WTC11 (cell line): ENCODE measurements around the gene DENND4A. TPM values are rescaled to one million over a fixed set of nuclear protein-coding genes. Genes with fewer than 3 reads are reported as not detected.

Experiments
- ATAC-seq: fragments of 200-7000 bp; cut with Tn5 transposase; 2 replicates; pipeline ENCODE4 v1.10.0; 2021; ENCODE audit warnings: mild to moderate bottlenecking, moderate library complexity
- CTCF ChIA-PET: fragments of 300-600 bp; sonication (Branson Sonifier 250); formaldehyde crosslinking; loops from one replicate; lab custom pipeline; 2021; ENCODE audit warnings: antibody characterized with exemption; lab: Charles Lee
- POLR2A ChIA-PET: fragments of 350-600 bp; sonication (Branson Sonifier 250); formaldehyde crosslinking; loops from one replicate; lab custom pipeline; 2021; ENCODE audit warnings: antibody characterized with exemption; lab: Charles Lee
- DNase-seq: peaks from one replicate; pipeline ENCODE4 v3.0.0; 2021; ENCODE audit warnings: low spot score
- H3K27ac Mint-ChIP-seq: 2 replicates; pipeline ENCODE4 v1.8.0; 2021; ENCODE audit warnings: mixed read lengths
- H3K27me3 Mint-ChIP-seq: 2 replicates; pipeline ENCODE4 v1.8.0; 2021; ENCODE audit warnings: low read depth, mild to moderate bottlenecking, moderate library complexity, mixed read lengths
- H3K36me3 Mint-ChIP-seq: 2 replicates; pipeline ENCODE4 v1.8.0; 2021; ENCODE audit warnings: mixed read lengths
- H3K4me1 Mint-ChIP-seq: 2 replicates; pipeline ENCODE4 v1.8.0; 2022; ENCODE audit warnings: mixed read lengths
- H3K4me3 Mint-ChIP-seq: 2 replicates; pipeline ENCODE4 v1.8.0; 2021; ENCODE audit warnings: mild to moderate bottlenecking, moderate library complexity, mixed read lengths
- H3K9me3 Mint-ChIP-seq: 2 replicates; pipeline ENCODE4 v1.8.0; 2021; ENCODE audit warnings: mixed read lengths
- CBFB ChIP-seq: sonication (generic); formaldehyde crosslinking; IDR thresholded peaks from 2 replicates; pipeline ENCODE4 v1.8.1; 2022; ENCODE audit warnings: mild to moderate bottlenecking, low read depth, missing genetic modification reagents
- CREM ChIP-seq: sonication (generic); formaldehyde crosslinking; IDR thresholded peaks from 2 replicates; pipeline ENCODE4 v1.8.1; 2022; ENCODE audit warnings: mild to moderate bottlenecking, missing genetic modification reagents, moderate library complexity
- E2F5 ChIP-seq: sonication (generic); formaldehyde crosslinking; IDR thresholded peaks from 2 replicates; pipeline ENCODE4 v1.8.1; 2022; ENCODE audit warnings: mild to moderate bottlenecking, moderate library complexity, missing genetic modification reagents
- GTF2I ChIP-seq: fragments of 250-450 bp; sonication (Bioruptor Pico); conservative IDR thresholded peaks from 2 replicates; pipeline ENCODE4 v1.4.0; 2021; ENCODE audit warnings: mild to moderate bottlenecking
- HMGA2 ChIP-seq: fragments of 250-450 bp; sonication (Bioruptor Pico); IDR thresholded peaks from 2 replicates; pipeline ENCODE4 v1.4.0; 2021; ENCODE audit warnings: mild to moderate bottlenecking, moderate library complexity
- HMGXB4 ChIP-seq: sonication (generic); formaldehyde crosslinking; IDR thresholded peaks from 2 replicates; pipeline ENCODE4 v1.8.1; 2023; ENCODE audit warnings: mild to moderate bottlenecking, moderate library complexity, missing genetic modification reagents
- NFATC4 ChIP-seq: fragments of 250-450 bp; sonication (Bioruptor Pico); IDR thresholded peaks from 2 replicates; pipeline ENCODE4 v1.9.0; 2021; ENCODE audit warnings: mild to moderate bottlenecking
- PRRX2 ChIP-seq: fragments of 250-450 bp; sonication (Bioruptor Pico); IDR thresholded peaks from 2 replicates; pipeline ENCODE4 v1.8.0; 2021; ENCODE audit warnings: mild to moderate bottlenecking
- SMAD4 ChIP-seq: sonication (generic); formaldehyde crosslinking; IDR thresholded peaks from 2 replicates; pipeline ENCODE4 v1.8.0; 2022; ENCODE audit warnings: mild to moderate bottlenecking, missing genetic modification reagents
- TEAD4 ChIP-seq: sonication (generic); formaldehyde crosslinking; IDR thresholded peaks from 2 replicates; pipeline ENCODE4 v1.8.0; 2022; ENCODE audit warnings: mild to moderate bottlenecking, missing genetic modification reagents
- ZNF317 ChIP-seq: sonication (generic); formaldehyde crosslinking; IDR thresholded peaks from 2 replicates; pipeline ENCODE4 v1.8.1; 2023; ENCODE audit warnings: low read depth, mild to moderate bottlenecking, moderate library complexity, missing genetic modification reagents, borderline replicate concordance
- total RNA-seq: library from RNA; stranded (reverse); gene quantifications from 3 replicates; pipeline ENCODE4 v1.2.3, GENCODE V29; 2021
- TF ChIP-seq, protein P1 (sequence below): sonication (generic); formaldehyde crosslinking; IDR thresholded peaks from 2 replicates; pipeline ENCODE4 v1.8.0; 2023; ENCODE audit warnings: mild to moderate bottlenecking, missing genetic modification reagents
- TF ChIP-seq, protein P2 (sequence below): fragments of 250-450 bp; sonication (Bioruptor Pico); IDR thresholded peaks from 2 replicates; pipeline ENCODE4 v1.9.0; 2021; ENCODE audit warnings: mild to moderate bottlenecking

Gene DENND4A
- total RNA-seq, 1 experiment from 2014 or later: 5.7 TPM

- TF ChIP-seq, protein P1, sequence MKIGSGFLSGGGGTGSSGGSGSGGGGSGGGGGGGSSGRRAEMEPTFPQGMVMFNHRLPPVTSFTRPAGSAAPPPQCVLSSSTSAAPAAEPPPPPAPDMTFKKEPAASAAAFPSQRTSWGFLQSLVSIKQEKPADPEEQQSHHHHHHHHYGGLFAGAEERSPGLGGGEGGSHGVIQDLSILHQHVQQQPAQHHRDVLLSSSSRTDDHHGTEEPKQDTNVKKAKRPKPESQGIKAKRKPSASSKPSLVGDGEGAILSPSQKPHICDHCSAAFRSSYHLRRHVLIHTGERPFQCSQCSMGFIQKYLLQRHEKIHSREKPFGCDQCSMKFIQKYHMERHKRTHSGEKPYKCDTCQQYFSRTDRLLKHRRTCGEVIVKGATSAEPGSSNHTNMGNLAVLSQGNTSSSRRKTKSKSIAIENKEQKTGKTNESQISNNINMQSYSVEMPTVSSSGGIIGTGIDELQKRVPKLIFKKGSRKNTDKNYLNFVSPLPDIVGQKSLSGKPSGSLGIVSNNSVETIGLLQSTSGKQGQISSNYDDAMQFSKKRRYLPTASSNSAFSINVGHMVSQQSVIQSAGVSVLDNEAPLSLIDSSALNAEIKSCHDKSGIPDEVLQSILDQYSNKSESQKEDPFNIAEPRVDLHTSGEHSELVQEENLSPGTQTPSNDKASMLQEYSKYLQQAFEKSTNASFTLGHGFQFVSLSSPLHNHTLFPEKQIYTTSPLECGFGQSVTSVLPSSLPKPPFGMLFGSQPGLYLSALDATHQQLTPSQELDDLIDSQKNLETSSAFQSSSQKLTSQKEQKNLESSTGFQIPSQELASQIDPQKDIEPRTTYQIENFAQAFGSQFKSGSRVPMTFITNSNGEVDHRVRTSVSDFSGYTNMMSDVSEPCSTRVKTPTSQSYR: no peak
- TF ChIP-seq CREM (CRISPR knock-in tag) (no peak), PRRX2 (CRISPR knock-in tag) (no peak), GTF2I (CRISPR knock-in tag) (no peak)
- TF ChIP-seq, protein P2, sequence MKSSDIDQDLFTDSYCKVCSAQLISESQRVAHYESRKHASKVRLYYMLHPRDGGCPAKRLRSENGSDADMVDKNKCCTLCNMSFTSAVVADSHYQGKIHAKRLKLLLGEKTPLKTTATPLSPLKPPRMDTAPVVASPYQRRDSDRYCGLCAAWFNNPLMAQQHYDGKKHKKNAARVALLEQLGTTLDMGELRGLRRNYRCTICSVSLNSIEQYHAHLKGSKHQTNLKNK (CRISPR knock-in tag): no peak
Measured at GRCh38 chr15:65655457-65655856, 136.6 kb downstream of the DENND4A start (continued).

DNA sequence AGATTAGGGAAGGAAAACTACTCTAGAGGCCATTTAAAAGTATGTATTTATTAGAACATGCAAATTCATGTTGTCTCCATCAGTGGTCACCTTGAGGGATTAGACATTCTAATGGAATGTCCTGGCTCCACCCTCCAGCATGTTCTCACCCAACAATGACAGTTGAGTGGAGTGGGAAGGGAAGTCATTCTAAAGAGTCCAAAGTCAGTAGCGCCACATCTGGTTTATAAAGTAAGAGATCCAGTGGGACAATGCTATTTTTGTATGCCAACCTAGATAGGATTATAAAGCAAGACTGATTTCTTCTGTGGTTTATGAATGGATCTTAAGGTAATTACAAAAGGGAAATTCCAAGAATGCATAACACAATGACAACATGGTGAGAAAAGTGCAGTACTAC lies 137.1 kb downstream of the DENND4A start:
- no peaks in the 10 kb centered on the region for H3K36me3 Mint-ChIP-seq
- ChIA-PET CTCF (no interaction called here), POLR2A (no interaction called here)
- no peak for ATAC-seq
- no peaks in the 10 kb centered on the region; the same call in 1 of the 2 replicates for H3K27me3 Mint-ChIP-seq
- no peak for DNase-seq
- H3K4me1 Mint-ChIP-seq: peaks cover 6% of the 10 kb centered on the region; the same call in 1 of the 2 replicates
- TF ChIP-seq GTF2I (CRISPR knock-in tag) (no peak), SMAD4 (CRISPR knock-in tag) (no peak)
- no peak overlapping the region for H3K27ac Mint-ChIP-seq
- no peak overlapping the region for H3K4me3 Mint-ChIP-seq
- H3K9me3 Mint-ChIP-seq: no peaks in the 10 kb centered on the region

DNA sequence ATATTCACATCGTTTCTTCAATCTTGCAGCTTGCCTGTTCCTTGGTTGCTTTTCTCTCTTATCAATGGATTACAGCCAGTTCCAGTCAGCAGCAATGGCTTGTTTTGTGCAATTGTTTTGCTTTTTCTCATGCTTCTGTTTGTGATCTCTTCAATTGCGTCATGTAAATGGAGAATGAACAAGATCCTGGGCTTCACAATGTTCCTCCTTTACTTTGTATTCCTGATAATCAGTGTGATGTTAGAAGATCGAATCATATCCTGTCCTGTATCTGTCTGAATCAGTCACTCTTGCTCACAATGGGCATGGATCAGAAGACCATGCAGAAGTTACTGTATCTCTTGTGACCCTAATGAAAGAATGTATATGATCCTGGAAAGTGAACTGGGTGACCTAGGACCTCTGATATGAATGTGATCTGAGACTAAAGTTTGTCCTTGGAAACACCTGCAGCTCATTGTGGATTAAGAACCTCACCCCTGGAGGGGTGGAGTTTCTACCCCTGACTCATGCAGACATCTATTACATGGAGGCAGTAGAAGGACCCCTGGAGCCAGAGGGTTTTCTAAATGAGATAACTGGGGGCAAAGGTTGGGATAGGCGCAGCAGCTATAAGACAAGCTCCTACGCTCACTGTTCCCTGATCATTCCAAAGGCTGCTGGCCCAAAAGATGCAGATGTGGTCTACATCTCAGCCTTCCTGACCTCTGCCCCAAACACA lies 138.1 kb downstream of the DENND4A start:
- H3K36me3 Mint-ChIP-seq: no peaks in the 10 kb centered on the region
- ChIA-PET POLR2A (no interaction called here), CTCF (interaction anchor here (1.2 kb wide), 1 partner anchor 16 kb away, joined by 3 read pairs; no protein-coding TSS in a partner anchor)
- H3K27me3 Mint-ChIP-seq: no peaks in the 10 kb centered on the region; the same call in 1 of the 2 replicates
- H3K4me3 Mint-ChIP-seq: no peak overlapping the region
- H3K4me1 Mint-ChIP-seq: peaks cover 6% of the 10 kb centered on the region; the same call in 1 of the 2 replicates
- H3K27ac Mint-ChIP-seq: no peak overlapping the region
- H3K9me3 Mint-ChIP-seq: no peaks in the 10 kb centered on the region
- TF ChIP-seq PRRX2 (CRISPR knock-in tag): no peak
- no peak for ATAC-seq
- no peak for DNase-seq

DNA sequence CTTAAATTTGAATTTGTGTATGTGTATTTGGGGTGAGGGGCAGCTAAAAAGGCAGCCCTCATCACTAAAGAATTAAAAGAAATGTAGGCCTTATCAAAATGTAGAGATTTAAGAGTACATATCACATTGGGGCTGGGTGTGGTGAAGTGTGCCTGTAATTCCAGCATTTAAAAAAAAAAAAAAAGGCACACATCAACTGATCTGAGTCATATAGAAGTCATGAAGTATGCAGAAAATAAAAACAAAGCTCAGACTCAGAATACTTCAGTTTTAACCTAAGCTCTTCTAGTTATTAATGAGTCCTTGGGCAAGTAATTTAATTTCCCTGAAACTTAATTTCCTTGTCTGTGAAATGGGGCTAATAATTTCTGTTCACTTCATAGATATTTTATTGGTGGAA lies 138.8 kb downstream of the DENND4A start:
- POLR2A ChIA-PET: no interaction called here
- no peak for TF ChIP-seq HMGXB4 (CRISPR knock-in tag)
- no peak for TF ChIP-seq E2F5 (CRISPR knock-in tag)
- TF ChIP-seq CREM (CRISPR knock-in tag): no peak
- TF ChIP-seq NFATC4 (CRISPR knock-in tag): no peak
- TF ChIP-seq CBFB: no peak
- TF ChIP-seq ZNF317: no peak
- TF ChIP-seq HMGA2 (CRISPR knock-in tag): no peak
- TF ChIP-seq, protein P2 (CRISPR knock-in tag): no peak
- TF ChIP-seq TEAD4 (CRISPR knock-in tag): no peak
- DNase-seq (no peak), ATAC-seq (no peak)
- H3K9me3 Mint-ChIP-seq: no peaks in the 10 kb centered on the region
- H3K4me3 Mint-ChIP-seq: no peak overlapping the region
- no peaks in the 10 kb centered on the region; the same call in 1 of the 2 replicates for H3K27me3 Mint-ChIP-seq
- no peaks in the 10 kb centered on the region for H3K36me3 Mint-ChIP-seq
- H3K4me1 Mint-ChIP-seq: peaks cover 6% of the 10 kb centered on the region; the same call in 1 of the 2 replicates
- CTCF ChIA-PET: interaction anchor here (1.2 kb wide), 1 partner anchor 16 kb away, joined by 3 read pairs; no protein-coding TSS in a partner anchor
- H3K27ac Mint-ChIP-seq: no peak overlapping the region
